Nephron (organoid): ENCODE data around the gene GAK.

Experiments
- H3K27ac Mint-ChIP-seq, 3 experiments: 2 replicates each; pipeline ENCODE4 v1.8.0; 2020; ENCODE audit warnings: mixed read lengths in 3 of 3, mild to moderate bottlenecking in 2 of 3, moderate library complexity in 1 of 3
- H3K27me3 Mint-ChIP-seq: 2 replicates; pipeline ENCODE4 v1.8.0; 2021; ENCODE audit warnings: low read depth, mild to moderate bottlenecking, moderate library complexity, mixed read lengths
- H3K36me3 Mint-ChIP-seq: 2 replicates; pipeline ENCODE4 v1.8.0; 2020; ENCODE audit warnings: low read depth, mixed read lengths
- H3K4me1 Mint-ChIP-seq: 2 replicates; pipeline ENCODE4 v1.8.0; 2020; ENCODE audit warnings: mixed read lengths
- H3K4me3 Mint-ChIP-seq, 3 experiments: 2 replicates each; pipeline ENCODE4 v1.8.0; 2020; ENCODE audit warnings: mild to moderate bottlenecking in 3 of 3, mixed read lengths in 3 of 3, moderate library complexity in 2 of 3
- H3K9me3 Mint-ChIP-seq: 2 replicates; pipeline ENCODE4 v1.8.0; 2020; ENCODE audit warnings: mixed read lengths
- CTCF ChIP-seq, 3 experiments: fragments of 200-600 bp; sonication (generic); IDR thresholded peaks; one replicate each; pipeline ENCODE4 v1.5.0; 2021; ENCODE audit warnings: antibody characterized with exemption in 3 of 3; ENCODE audit not compliant: unreplicated experiment in 3 of 3

GAK gene

GRCh38 chr4:876780-877179 is 55.3 kb downstream of the GAK start:
- no peaks in the 10 kb centered on the region for H3K9me3 Mint-ChIP-seq
- H3K27ac Mint-ChIP-seq, result no peak overlapping the region
- peaks cover 46% of the 10 kb centered on the region for H3K36me3 Mint-ChIP-seq
- H3K4me3 Mint-ChIP-seq, result no peak overlapping the region
- peaks cover 17% of the 10 kb centered on the region for H3K4me1 Mint-ChIP-seq
- no peaks in the 10 kb centered on the region for H3K27me3 Mint-ChIP-seq
- TF ChIP-seq CTCF (IDR thresholded peaks at IDR 0.05; ENCODE audit: unreplicated experiment in 3 of 3), result peak in 1 of 3 experiments; percentile 29

- H3K4me3 Mint-ChIP-seq, result no peak overlapping the region
- no peak for TF ChIP-seq CTCF (IDR thresholded peaks at IDR 0.05; ENCODE audit: unreplicated experiment in 3 of 3)
- H3K27me3 Mint-ChIP-seq, result no peaks in the 10 kb centered on the region
- no peaks in the 10 kb centered on the region for H3K9me3 Mint-ChIP-seq
- no peak overlapping the region for H3K27ac Mint-ChIP-seq
- H3K4me1 Mint-ChIP-seq, result peaks cover 17% of the 10 kb centered on the region
- H3K36me3 Mint-ChIP-seq, result peaks cover 46% of the 10 kb centered on the region
Observed at GRCh38 chr4:875818-876423, 56.2 kb downstream of the GAK start.

GRCh38 chr4:874971-875817 is 56.9 kb downstream of the GAK start:
- Mint-ChIP-seq H3K4me1 (peaks cover 17% of the 10 kb centered on the region), H3K27me3 (no peaks in the 10 kb centered on the region), H3K27ac (no peak overlapping the region), H3K4me3 (no peak overlapping the region), H3K9me3 (no peaks in the 10 kb centered on the region), H3K36me3 (peaks cover 51% of the 10 kb centered on the region)
- TF ChIP-seq CTCF (IDR thresholded peaks at IDR 0.05; ENCODE audit: unreplicated experiment in 3 of 3), result no peak

GRCh38 chr4:874056-874455 is 58.1 kb downstream of the GAK start:
- no peaks in the 10 kb centered on the region for H3K27me3 Mint-ChIP-seq
- TF ChIP-seq CTCF (IDR thresholded peaks at IDR 0.05; ENCODE audit: unreplicated experiment in 3 of 3), result no peak
- H3K27ac Mint-ChIP-seq, result peak overlapping the region in 1 of 3 experiments; percentile 51
- no peaks in the 10 kb centered on the region for H3K9me3 Mint-ChIP-seq
- H3K4me3 Mint-ChIP-seq, result peak overlapping the region in 1 of 3 experiments; percentile 66
- H3K36me3 Mint-ChIP-seq, result peaks cover 49% of the 10 kb centered on the region
- H3K4me1 Mint-ChIP-seq, result peaks cover 17% of the 10 kb centered on the region

GRCh38 chr4:872241-872981 is 59.7 kb downstream of the GAK start:
- no peak for TF ChIP-seq CTCF (IDR thresholded peaks at IDR 0.05; ENCODE audit: unreplicated experiment in 3 of 3)
- H3K9me3 Mint-ChIP-seq, result no peaks in the 10 kb centered on the region
- peaks cover 17% of the 10 kb centered on the region for H3K4me1 Mint-ChIP-seq
- no peak overlapping the region for H3K4me3 Mint-ChIP-seq
- H3K27me3 Mint-ChIP-seq, result no peaks in the 10 kb centered on the region
- H3K27ac Mint-ChIP-seq, result no peak overlapping the region
- peaks cover 43% of the 10 kb centered on the region for H3K36me3 Mint-ChIP-seq
